ENCODE measurements around the gene PEX7.

Gene PEX7

DNA sequence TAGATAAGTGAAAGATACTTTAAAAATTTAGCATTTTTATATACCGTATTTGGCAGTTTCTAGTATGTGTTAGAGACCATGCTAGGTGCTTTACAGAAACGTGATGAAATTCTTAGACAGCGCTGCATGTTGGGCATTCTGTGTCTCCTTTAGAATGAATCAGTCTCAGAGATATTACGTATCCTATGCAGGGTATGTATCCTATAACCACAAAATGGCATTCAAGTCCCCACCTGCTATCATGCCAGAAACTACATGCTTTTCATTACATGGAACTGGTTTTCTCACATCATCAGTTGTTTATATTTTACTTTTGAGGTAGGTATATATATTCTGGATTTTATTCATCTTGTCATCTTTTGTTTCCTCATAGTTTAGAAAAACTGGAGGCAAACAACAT lies 42.3 kb downstream of the PEX7 start:
- Histone ChIP-seq H3K27me3 (ENCODE audit: insufficient read depth, poor library complexity, severe bottlenecking) (no peaks in the 10 kb centered on the region), H3K4me3 (replicated peaks; ENCODE audit: insufficient read depth, low read length) (no peak overlapping the region), H3K27ac (replicated peaks) (no peak overlapping the region)
- TF ChIP-seq, protein P1, sequence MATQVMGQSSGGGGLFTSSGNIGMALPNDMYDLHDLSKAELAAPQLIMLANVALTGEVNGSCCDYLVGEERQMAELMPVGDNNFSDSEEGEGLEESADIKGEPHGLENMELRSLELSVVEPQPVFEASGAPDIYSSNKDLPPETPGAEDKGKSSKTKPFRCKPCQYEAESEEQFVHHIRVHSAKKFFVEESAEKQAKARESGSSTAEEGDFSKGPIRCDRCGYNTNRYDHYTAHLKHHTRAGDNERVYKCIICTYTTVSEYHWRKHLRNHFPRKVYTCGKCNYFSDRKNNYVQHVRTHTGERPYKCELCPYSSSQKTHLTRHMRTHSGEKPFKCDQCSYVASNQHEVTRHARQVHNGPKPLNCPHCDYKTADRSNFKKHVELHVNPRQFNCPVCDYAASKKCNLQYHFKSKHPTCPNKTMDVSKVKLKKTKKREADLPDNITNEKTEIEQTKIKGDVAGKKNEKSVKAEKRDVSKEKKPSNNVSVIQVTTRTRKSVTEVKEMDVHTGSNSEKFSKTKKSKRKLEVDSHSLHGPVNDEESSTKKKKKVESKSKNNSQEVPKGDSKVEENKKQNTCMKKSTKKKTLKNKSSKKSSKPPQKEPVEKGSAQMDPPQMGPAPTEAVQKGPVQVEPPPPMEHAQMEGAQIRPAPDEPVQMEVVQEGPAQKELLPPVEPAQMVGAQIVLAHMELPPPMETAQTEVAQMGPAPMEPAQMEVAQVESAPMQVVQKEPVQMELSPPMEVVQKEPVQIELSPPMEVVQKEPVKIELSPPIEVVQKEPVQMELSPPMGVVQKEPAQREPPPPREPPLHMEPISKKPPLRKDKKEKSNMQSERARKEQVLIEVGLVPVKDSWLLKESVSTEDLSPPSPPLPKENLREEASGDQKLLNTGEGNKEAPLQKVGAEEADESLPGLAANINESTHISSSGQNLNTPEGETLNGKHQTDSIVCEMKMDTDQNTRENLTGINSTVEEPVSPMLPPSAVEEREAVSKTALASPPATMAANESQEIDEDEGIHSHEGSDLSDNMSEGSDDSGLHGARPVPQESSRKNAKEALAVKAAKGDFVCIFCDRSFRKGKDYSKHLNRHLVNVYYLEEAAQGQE (IDR thresholded peaks at IDR 0.05; ENCODE audit: insufficient replicate concordance, low read depth), result no peak
- TF ChIP-seq GABPA (IDR thresholded peaks at IDR 0.05; ENCODE audit: low read depth) (no peak), SPI1 (IDR thresholded peaks at IDR 0.05; ENCODE audit: borderline replicate concordance, low read depth) (no peak), POLR2AphosphoS5 (IDR thresholded peaks at IDR 0.05; ENCODE audit: low read depth) (no peak)
- TF ChIP-seq, protein P2, sequence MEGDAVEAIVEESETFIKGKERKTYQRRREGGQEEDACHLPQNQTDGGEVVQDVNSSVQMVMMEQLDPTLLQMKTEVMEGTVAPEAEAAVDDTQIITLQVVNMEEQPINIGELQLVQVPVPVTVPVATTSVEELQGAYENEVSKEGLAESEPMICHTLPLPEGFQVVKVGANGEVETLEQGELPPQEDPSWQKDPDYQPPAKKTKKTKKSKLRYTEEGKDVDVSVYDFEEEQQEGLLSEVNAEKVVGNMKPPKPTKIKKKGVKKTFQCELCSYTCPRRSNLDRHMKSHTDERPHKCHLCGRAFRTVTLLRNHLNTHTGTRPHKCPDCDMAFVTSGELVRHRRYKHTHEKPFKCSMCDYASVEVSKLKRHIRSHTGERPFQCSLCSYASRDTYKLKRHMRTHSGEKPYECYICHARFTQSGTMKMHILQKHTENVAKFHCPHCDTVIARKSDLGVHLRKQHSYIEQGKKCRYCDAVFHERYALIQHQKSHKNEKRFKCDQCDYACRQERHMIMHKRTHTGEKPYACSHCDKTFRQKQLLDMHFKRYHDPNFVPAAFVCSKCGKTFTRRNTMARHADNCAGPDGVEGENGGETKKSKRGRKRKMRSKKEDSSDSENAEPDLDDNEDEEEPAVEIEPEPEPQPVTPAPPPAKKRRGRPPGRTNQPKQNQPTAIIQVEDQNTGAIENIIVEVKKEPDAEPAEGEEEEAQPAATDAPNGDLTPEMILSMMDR (IDR thresholded peaks at IDR 0.05; ENCODE audit: insufficient read depth, low read length), result no peak
- no peak for DNase-seq (ENCODE audit: low read depth in 1 of 2, low spot score in 1 of 2)

DNA sequence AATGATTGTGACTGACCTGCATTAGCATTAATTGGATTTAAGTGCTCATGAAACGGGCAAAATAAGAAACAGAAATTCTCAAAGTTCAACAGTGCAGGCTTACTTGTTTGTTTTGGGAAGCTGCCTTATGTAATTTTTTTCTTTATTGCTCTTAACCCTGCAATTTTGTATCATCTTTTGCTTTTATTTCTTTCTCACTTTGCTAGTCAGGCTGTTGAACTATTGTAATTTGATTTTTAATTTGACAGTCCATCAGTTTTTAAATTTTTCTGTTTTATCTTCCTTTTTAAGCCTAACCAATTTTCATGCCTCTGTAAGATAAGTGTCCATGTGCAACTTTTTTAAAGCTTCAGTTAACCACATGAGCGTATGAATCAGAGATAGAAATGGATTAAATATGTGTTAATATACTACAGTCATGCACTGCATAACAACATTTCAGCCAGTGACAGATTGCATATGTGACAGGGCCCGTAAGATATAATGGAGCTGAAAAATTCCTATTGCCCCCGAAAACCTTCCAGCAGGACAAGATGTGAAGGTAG lies 44.6 kb downstream of the PEX7 start:
- Histone ChIP-seq H3K27ac (replicated peaks) (no peak overlapping the region), H3K27me3 (ENCODE audit: insufficient read depth, poor library complexity, severe bottlenecking) (no peaks in the 10 kb centered on the region), H3K4me3 (replicated peaks; ENCODE audit: insufficient read depth, low read length) (no peak overlapping the region)
- TF ChIP-seq, protein P1 (IDR thresholded peaks at IDR 0.05; ENCODE audit: insufficient replicate concordance, low read depth), result no peak
- TF ChIP-seq, protein P2 (IDR thresholded peaks at IDR 0.05; ENCODE audit: insufficient read depth, low read length), result no peak
- TF ChIP-seq GABPA (IDR thresholded peaks at IDR 0.05; ENCODE audit: low read depth) (no peak), POLR2AphosphoS5 (IDR thresholded peaks at IDR 0.05; ENCODE audit: low read depth) (no peak), SPI1 (IDR thresholded peaks at IDR 0.05; ENCODE audit: borderline replicate concordance, low read depth) (no peak)
- DNase-seq (ENCODE audit: low read depth in 1 of 2, low spot score in 1 of 2), result no peak

DNA sequence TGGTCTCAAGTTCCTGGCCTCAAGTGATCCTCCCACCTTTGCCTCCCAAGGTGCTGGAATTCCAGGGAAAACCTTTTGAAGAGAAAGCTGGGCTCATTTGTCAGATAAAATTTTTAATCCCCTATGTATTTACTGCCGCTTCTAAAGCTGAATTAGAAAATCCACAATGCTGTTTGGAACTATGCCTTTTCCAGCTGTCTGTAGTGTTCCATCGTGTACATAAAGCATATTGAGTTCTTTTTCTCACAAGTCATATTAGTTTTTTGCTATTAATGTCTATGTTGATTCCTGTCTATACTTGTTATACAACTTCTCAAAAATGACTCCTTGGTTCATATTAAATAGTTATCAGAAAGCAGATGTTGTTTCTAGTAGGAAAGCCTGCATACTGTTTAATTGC lies 47.1 kb downstream of the PEX7 start:
- no peak for DNase-seq (ENCODE audit: low read depth in 1 of 2, low spot score in 1 of 2)
- no peak overlapping the region for H3K27ac ChIP-seq (replicated peaks)
- TF ChIP-seq GABPA (IDR thresholded peaks at IDR 0.05; ENCODE audit: low read depth), result no peak
- TF ChIP-seq, protein P1 (IDR thresholded peaks at IDR 0.05; ENCODE audit: insufficient replicate concordance, low read depth), result no peak
- TF ChIP-seq, protein P2 (IDR thresholded peaks at IDR 0.05; ENCODE audit: insufficient read depth, low read length), result no peak
- no peak for TF ChIP-seq POLR2AphosphoS5 (IDR thresholded peaks at IDR 0.05; ENCODE audit: low read depth)
- no peak for TF ChIP-seq SPI1 (IDR thresholded peaks at IDR 0.05; ENCODE audit: borderline replicate concordance, low read depth)
- no peaks in the 10 kb centered on the region for H3K27me3 ChIP-seq (ENCODE audit: insufficient read depth, poor library complexity, severe bottlenecking)
- no peak overlapping the region for H3K4me3 ChIP-seq (replicated peaks; ENCODE audit: insufficient read depth, low read length)
